Endometrium (tissue), 2 donors: ENCODE results near the gene SP140L.
"Not testable (repeated sequence)": the region's sequence is repeated elsewhere in the genome, so short reads cannot be mapped to it uniquely, and the experiment has no call there.

Experiments
- FAIRE-seq: peaks from 2 replicates; lab custom pipeline; 2012; peaks lifted over from hg19 to GRCh38; lab: Jason Lieb, UNC
- donor health status: control.
- donor health status: control.

The SP140L gene

GRCh38 chr2:230362030-230362691 lies 35.2 kb downstream of the SP140L start:
- no peak for FAIRE-seq

GRCh38 chr2:230382108-230382507 lies 55.1 kb downstream of the SP140L start:
- FAIRE-seq: no peak

- no peak for FAIRE-seq
Measured at GRCh38 chr2:230383453-230383852, 56.5 kb downstream of the SP140L start.

- no peak for FAIRE-seq
Measured at GRCh38 chr2:230384986-230385385, 58.0 kb downstream of the SP140L start.

GRCh38 chr2:230394301-230394700 lies 67.3 kb downstream of the SP140L start:
- no peak for FAIRE-seq

GRCh38 chr2:230398698-230399097 lies 71.7 kb downstream of the SP140L start:
- not testable (repeated sequence) for FAIRE-seq

GRCh38 chr2:230400041-230400440 lies 73.0 kb downstream of the SP140L start:
- FAIRE-seq: no peak

- FAIRE-seq: no peak
Measured at GRCh38 chr2:230400454-230400853, 73.5 kb downstream of the SP140L start.

GRCh38 chr2:230401026-230401425 lies 74.0 kb downstream of the SP140L start:
- not testable (repeated sequence) for FAIRE-seq

- FAIRE-seq: no peak
Measured at GRCh38 chr2:230403746-230404145, 76.8 kb downstream of the SP140L start.

- FAIRE-seq: no peak
Measured at GRCh38 chr2:230405824-230406223, 78.8 kb downstream of the SP140L start.

GRCh38 chr2:230408244-230408842 lies 81.3 kb downstream of the SP140L start:
- no peak for FAIRE-seq

- not testable (repeated sequence) for FAIRE-seq
Measured at GRCh38 chr2:230409316-230409715, 82.3 kb downstream of the SP140L start.

GRCh38 chr2:230410263-230410662 lies 83.3 kb downstream of the SP140L start:
- no peak for FAIRE-seq

- FAIRE-seq: no peak
Measured at GRCh38 chr2:230410861-230411569, 84.0 kb downstream of the SP140L start.

GRCh38 chr2:230411570-230412370 lies 84.8 kb downstream of the SP140L start:
- no peak for FAIRE-seq

- FAIRE-seq: no peak
Measured at GRCh38 chr2:230412371-230412711, 85.3 kb downstream of the SP140L start.

- no peak for FAIRE-seq
Measured at GRCh38 chr2:230412846-230413245, 85.9 kb downstream of the SP140L start.

GRCh38 chr2:230413479-230413878 lies 86.5 kb downstream of the SP140L start:
- no peak for FAIRE-seq

GRCh38 chr2:230414302-230414701 lies 87.3 kb downstream of the SP140L start:
- FAIRE-seq: no peak

- FAIRE-seq: no peak
Measured at GRCh38 chr2:230416061-230416721, 89.2 kb downstream of the SP140L start, which contains the start of gene SP100. TSS of gene SP100 (plus strand) at chr2:230416201. CDS start at chr2:230416297, 96 bp downstream.

GRCh38 chr2:230417436-230417835 lies 90.4 kb downstream of the SP140L start:
- FAIRE-seq: no peak
